GM04503 (cell line): ENCODE data around the gene CYP46A1.

Experiments used
- DNase-seq: peaks from one replicate; pipeline ENCODE4 v3.0.0-alpha.2; 2012; ENCODE audit warnings: low read depth

Gene CYP46A1

DNA sequence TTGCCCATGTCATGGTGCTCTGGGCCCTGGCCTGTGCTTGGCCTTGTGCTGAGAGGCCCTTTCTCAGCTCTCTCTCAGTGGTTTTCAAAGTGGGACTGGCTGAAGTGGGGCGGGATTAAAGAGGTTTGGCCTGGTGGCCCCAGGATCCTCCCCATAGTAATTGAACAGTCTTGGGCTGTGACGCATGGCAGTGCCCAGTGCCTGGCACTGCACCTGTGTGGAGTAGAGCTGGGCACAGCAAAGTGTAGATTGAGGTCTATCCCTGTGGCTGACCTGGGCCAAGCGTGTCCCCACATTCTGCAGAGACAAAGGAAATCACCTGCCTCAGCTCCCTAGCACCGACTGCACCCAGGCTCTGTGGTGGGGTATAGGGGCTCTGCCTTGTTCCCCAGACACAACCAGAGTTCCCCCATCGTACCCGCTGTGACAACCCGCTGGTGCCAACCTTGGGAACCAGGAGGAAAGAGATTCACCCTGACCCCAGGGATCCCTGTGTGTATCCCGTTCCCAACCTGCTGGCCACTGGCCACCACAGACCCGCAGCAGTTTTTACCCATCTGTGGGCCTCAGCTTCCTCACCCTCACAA is 9.9 kb upstream of the CYP46A1 start:
- DNase-seq, result no peak

- DNase-seq, result no peak
Observed at GRCh38 chr14:99674776-99675381, 9.2 kb upstream of the CYP46A1 start.

DNA sequence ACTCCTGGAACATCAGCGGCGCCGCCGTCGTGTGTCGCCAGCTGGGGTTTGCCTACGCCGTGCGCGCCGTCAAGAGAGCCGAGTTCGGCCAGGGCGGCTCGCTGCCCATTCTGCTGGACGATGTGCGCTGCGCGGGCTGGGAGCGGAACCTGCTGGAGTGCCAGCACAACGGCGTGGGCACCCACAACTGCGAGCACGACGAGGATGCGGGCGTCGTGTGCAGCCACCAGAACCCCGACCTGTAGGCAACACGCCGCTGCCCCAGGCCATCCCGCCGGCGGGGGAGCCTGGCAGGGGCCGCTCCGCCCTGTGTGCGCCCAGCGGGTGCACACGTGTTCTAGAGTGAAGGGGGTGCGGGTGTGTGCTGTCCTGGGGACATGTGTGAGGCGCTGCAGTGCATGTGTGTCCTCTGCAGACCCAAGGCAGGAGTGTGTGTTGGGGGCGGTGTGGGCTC is 8.7 kb upstream of the CYP46A1 start:
- DNase-seq, result no peak

DNA sequence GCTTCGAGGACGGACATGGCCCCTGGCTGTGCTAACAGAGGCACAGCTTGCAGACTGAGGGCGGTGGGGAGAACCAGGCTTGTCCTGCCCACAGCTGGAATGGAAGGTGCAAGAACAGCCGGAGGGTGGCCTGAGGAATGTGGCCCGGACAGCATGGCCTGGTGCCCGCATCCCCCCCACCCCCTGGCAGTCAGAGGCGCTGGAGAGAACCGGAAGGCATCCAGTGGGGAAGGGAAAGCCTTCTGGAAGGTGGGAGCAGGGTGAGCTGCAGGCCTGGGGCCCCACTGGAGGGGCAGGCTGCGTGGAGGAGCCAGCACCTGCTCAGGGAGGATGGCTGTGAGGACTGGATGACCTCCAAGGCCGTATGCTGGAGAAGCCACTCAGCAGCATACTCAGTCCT is 8.1 kb upstream of the CYP46A1 start:
- no peak for DNase-seq

DNA sequence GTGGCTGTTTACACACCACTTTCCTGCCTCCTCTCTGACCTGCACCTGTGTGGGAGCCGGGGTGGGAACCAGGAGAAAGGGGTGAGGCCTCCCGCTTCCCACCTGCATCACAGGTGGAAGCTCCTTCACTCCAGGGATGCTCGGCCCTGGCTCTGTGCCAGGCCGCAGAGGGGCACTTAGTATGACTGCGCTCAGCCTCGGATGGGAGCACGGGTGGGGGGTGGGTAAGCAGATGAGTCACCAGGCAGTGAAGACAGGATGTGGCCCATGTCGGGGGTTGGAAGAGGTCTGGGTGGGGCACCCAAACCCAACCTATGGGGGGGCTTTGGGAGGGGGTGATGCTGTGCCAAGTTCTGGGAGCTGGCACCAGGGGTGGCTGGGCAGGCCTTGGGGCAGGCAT is 7.4 kb upstream of the CYP46A1 start:
- no peak for DNase-seq

- no peak for DNase-seq
Observed at GRCh38 chr14:99677231-99678140, 6.6 kb upstream of the CYP46A1 start.

DNA sequence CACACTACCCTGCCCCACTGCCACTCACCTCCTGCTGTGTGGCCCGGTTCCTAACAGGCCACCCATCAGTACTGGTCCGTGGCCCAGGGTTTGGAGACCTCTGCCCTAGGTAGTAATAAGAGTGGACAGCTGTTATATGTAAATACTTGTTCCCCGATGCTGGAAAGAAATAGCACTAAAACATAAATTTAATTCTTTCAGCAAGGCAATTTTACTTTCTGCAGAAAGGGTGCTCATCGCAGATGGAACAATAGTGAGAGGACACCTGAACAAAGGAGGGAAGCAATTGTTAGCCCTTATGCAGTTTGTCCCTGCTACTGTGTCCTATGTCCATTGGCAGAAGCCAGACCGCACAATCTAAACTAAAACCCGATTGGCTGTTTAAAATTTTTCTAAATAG is 5.9 kb upstream of the CYP46A1 start:
- no peak for DNase-seq

DNA sequence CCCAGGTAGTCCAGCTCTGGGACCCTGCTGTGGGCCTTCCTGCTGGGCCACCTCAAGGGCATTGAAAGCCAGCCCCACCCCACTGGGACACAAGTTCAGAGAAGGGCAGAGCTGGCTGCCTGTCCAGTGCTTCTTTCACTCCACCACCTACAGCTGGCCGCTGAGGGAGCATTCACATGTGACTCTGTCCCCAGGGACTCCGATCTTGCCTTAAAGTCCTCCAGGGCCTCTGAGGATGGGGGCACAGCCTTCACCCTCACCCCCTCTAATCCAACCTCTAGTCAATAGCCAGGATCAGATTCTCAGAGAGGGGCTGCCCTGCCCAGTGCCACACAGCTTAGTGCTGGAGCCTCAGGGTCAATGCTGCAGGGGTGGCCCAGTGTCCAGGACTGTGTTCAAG is 5.0 kb upstream of the CYP46A1 start:
- DNase-seq, result no peak

DNA sequence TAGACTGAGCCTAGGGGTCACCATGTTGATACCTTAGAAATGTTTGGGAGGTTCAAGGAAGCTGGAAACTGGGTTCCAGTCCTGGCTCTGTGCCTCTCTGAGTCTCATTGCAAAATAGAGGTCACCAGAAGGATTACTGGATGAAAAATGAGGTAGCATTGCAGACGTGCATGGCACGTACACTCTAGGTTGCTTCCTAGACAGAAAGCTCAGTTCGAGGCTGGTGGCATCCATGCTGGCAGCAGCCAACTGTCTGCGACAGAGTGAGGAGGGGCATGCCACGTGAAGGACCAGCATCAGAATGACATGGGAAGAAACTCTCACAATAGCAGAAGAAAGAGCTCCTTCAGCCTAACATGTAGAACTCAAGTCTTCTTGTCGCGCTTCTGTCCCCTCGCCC is 4.6 kb upstream of the CYP46A1 start:
- no peak for DNase-seq

GRCh38 chr14:99679996-99680395 is 4.1 kb upstream of the CYP46A1 start:
- no peak for DNase-seq

- no peak for DNase-seq
Observed at GRCh38 chr14:99681101-99681831, 2.8 kb upstream of the CYP46A1 start.

- no peak for DNase-seq
Observed at GRCh38 chr14:99681832-99682148, 2.3 kb upstream of the CYP46A1 start.

GRCh38 chr14:99682809-99683618 is 1.1 kb upstream of the CYP46A1 start:
- no peak for DNase-seq

DNA sequence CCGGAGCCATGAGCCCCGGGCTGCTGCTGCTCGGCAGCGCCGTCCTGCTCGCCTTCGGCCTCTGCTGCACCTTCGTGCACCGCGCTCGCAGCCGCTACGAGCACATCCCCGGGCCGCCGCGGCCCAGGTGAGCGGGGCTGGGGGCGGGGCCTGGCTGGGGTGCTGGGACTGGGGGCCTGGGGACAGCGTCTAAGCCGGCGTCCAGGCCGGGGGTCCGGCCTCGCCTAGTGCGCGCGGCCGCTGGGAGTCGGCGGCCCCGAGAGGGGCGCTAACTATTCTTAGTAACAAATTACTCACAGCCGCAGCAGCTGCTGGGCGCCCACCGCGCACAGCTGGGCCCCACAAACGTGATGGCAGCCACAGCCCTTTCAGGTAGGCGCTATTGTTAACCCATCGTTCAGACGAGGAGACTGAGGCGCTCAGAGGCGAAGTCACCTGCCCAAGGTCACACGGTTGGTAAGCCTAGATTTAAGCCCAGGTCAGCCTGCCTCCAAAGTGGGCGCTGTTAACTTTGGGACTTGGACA is 374 bp downstream of the CYP46A1 start:
- no peak for DNase-seq

DNA sequence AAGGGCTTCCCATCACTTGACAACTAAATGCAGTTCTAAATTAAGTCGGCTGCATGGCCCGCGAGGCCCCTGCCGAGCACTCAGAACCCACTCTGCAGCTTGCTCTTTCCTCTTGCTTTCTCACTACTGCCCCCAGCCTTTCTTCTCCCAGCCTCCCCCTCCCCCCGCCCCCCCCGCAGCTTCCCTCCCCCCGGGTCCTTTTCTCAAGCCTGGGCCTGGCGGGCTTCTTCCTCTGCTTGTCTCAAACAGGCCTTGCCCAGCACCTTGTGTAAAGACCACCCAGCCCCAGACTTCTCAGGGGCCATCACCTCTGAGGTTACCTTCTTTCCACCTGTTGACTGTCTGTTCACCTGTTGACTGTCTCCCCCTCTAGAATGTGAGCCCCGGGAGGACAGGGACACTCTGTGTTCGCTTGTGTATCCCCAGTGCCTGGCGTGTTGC is 1.1 kb downstream of the CYP46A1 start:
- no peak for DNase-seq

DNA sequence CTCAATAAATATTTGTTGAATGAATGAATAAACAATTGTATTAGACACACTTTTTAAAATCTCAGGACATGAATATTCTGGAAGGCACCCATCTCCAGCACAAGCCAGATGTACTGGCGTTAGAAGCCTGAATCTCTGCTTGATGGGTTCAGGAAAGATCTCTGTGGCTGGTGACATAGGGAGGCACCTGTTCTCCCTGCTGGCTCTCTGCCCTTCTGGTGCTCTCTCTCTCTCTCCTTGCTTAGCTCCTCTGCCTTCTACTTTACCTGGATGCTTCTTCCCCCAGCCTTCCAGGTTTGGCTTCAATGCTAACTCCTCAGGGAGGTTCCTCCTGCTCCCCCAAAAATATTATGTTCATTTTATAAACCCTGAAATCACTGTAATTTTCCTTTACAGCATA is 1.5 kb downstream of the CYP46A1 start:
- no peak for DNase-seq

GRCh38 chr14:99686557-99687283 is 2.6 kb downstream of the CYP46A1 start:
- DNase-seq, result no peak

DNA sequence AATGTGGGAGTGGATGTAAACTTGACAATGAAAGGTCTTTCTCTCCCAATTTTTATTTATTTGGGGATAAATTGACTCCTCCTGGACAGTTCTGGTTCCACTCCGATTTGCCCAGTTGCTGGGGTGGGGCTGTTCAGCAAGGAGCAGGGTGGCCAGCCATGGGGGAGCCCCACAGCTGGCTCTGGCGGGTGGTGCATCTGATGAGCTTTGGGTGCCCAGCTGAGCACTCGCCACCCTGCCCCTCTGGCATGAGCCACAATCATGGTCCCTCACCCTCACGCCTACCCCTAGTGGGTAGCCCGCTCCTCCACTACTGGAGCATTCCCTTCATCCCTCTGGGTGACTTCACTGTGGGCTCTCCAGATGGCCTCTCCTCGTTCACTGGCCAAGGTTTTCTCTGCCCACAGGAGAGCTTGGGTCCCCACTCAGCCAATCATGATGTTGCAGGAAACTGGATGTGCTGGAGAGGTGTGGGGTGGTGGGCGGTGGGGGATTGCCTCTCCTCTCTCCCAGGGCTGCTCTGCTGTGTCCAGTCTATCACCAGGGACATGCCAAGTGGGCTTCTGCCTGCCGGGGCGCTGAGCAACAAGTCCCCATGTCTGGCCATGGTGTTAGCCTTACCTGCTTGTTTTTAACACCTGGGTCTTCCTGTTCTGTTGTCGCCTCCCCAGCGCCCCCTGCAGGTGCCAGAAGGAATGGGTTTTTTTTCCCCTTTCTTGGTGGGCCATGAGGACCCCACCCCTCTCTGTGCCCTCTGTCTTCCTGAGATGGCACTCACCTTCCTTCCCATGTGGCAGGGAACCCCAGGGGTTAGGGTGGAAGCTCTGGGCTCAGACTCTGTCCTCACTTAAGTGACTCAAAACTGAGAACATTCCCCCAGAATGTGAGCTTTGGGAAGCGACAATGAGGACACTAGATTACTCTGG is 3.4 kb downstream of the CYP46A1 start:
- DNase-seq, result no peak

GRCh38 chr14:99688210-99688581 is 4.1 kb downstream of the CYP46A1 start:
- no peak for DNase-seq

DNA sequence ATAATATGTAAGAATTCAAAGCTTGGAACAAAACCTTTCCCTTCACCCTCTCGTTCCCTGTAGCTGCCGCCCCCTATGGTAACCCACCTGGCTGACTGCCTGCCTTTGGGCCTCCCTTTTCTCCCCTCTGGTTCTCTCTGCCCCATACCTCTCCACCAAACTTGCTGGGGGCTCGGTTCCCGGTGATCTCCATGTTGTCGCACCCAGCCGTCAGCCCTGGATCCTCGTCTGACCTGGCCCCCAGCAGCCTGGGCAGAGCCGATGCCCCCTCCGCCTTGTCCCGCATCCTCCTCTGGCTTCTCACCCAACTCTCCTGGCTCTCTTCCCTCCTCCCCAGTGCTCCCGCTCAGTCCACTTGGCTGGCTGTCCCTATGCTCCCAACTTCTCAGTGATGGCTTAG is 4.5 kb downstream of the CYP46A1 start:
- DNase-seq, result no peak
